IMR-90 (cell line): ENCODE data around the gene BTBD17. TPM values are rescaled to one million over a fixed set of nuclear protein-coding genes. Genes with fewer than 3 reads are reported as not detected.

Experiments used
- ATAC-seq: fragments of 200-7000 bp; cut with Tn5 transposase; 2 replicates; pipeline ENCODE4 v1.9.1; 2020; ENCODE audit warnings: low read depth, mild to moderate bottlenecking, moderate library complexity
- BruUV-seq: library from RNA; stranded (reverse); fragments of 400-500 nt; replicated peaks from 2 replicates; lab custom pipeline; 2021; lab: Mats Ljungman, UMichigan
- CTCF ChIA-PET: fragments of 300-600 bp; formaldehyde crosslinking; extraction: SDS; loops from one replicate; lab custom pipeline; 2021; ENCODE audit warnings: antibody characterized with exemption; lab: Yijun Ruan, JAX
- POLR2A ChIA-PET: fragments of 300-600 bp; sonication (Branson Sonifier 250); formaldehyde crosslinking; loops from one replicate; lab custom pipeline; 2022; ENCODE audit warnings: antibody characterized with exemption; ENCODE audit not compliant: unreplicated experiment; lab: Charles Lee
- DNase-seq: peaks from one replicate; pipeline ENCODE4 v3.0.0; 2013
- H2AFZ ChIP-seq: replicated peaks from 2 replicates; pipeline ENCODE3; 2013; ENCODE audit warnings: low read length, mild to moderate bottlenecking; ENCODE audit not compliant: poor library complexity
- H2AK5ac ChIP-seq: 2 replicates; pipeline ENCODE4 v1.6.1; 2013; ENCODE audit warnings: low read depth, low read length, inconsistent platforms
- H2AK9ac ChIP-seq: replicated peaks from 2 replicates; pipeline ENCODE3; 2013; ENCODE audit warnings: mild to moderate bottlenecking, low read depth, low read length, moderate library complexity; ENCODE audit not compliant: poor library complexity
- H2BK120ac ChIP-seq: 2 replicates; pipeline ENCODE4 v1.6.1; 2013; ENCODE audit warnings: low read depth, low read length, inconsistent platforms
- H2BK15ac ChIP-seq: 3 replicates; pipeline ENCODE4 v1.6.1; 2013; ENCODE audit warnings: low read depth, low read length, inconsistent platforms
- H2BK20ac ChIP-seq: 2 replicates; pipeline ENCODE4 v1.6.1; 2013; ENCODE audit warnings: low read depth, mild to moderate bottlenecking, inconsistent platforms, low read length, moderate library complexity
- H2BK5ac ChIP-seq: 2 replicates; pipeline ENCODE4 v1.6.1; 2013; ENCODE audit warnings: mild to moderate bottlenecking, low read depth, low read length, inconsistent platforms; ENCODE audit not compliant: poor library complexity, severe bottlenecking
- H3K14ac ChIP-seq: replicated peaks from 2 replicates; pipeline ENCODE4 v1.6.1; 2013; ENCODE audit warnings: low read depth, low read length, inconsistent platforms
- H3K18ac ChIP-seq: 2 replicates; pipeline ENCODE4 v1.6.1; 2013; ENCODE audit warnings: low read depth, low read length, control low read depth
- H3K23ac ChIP-seq: 2 replicates; pipeline ENCODE4 v1.6.1; 2013; ENCODE audit warnings: low read depth, low read length, inconsistent platforms
- H3K27ac ChIP-seq: 2 replicates; pipeline ENCODE4 v1.5.1; 2013; ENCODE audit warnings: mild to moderate bottlenecking, control low read depth, low read length; ENCODE audit not compliant: insufficient read depth
- H3K27me3 ChIP-seq: 2 replicates; pipeline ENCODE4 v1.6.1; 2013; ENCODE audit warnings: low read length; ENCODE audit not compliant: control insufficient read depth, insufficient read depth
- H3K36me3 ChIP-seq: 2 replicates; pipeline ENCODE4 v1.6.1; 2013; ENCODE audit warnings: low read length, mixed read lengths; ENCODE audit not compliant: control insufficient read depth, insufficient read depth
- H3K4ac ChIP-seq: 2 replicates; pipeline ENCODE4 v1.6.1; 2013; ENCODE audit warnings: low read depth, low read length, inconsistent platforms
- H3K4me1 ChIP-seq: 2 replicates; pipeline ENCODE4 v1.6.1; 2013; ENCODE audit warnings: low read length, mixed read lengths; ENCODE audit not compliant: control insufficient read depth, insufficient read depth
- H3K4me2 ChIP-seq: 2 replicates; pipeline ENCODE4 v1.6.1; 2013; ENCODE audit warnings: low read depth, mild to moderate bottlenecking, control low read depth, low read length, moderate library complexity
- H3K4me3 ChIP-seq: 2 replicates; pipeline ENCODE4 v1.5.1; 2013; ENCODE audit warnings: low read depth, mild to moderate bottlenecking, control low read depth, low read length, moderate library complexity; ENCODE audit not compliant: insufficient read depth
- H3K56ac ChIP-seq: 2 replicates; pipeline ENCODE4 v1.6.1; 2013; ENCODE audit warnings: low read length, inconsistent platforms; ENCODE audit not compliant: insufficient read depth; ENCODE audit errors: extremely low read depth
- H3K79me1 ChIP-seq, 2 experiments: 2 replicates each; pipeline ENCODE4 v1.6.1; 2013; ENCODE audit warnings: low read length in 2 of 2, inconsistent platforms in 1 of 2, low read depth in 1 of 2
- H3K9ac ChIP-seq: 2 replicates; pipeline ENCODE4 v1.6.1; 2013; ENCODE audit warnings: low read depth, low read length, control low read depth
- H3K9me1 ChIP-seq: 2 replicates; pipeline ENCODE4 v1.6.1; 2013; ENCODE audit warnings: low read length, inconsistent platforms; ENCODE audit not compliant: insufficient read depth
- H3K9me3 ChIP-seq: 2 replicates; pipeline ENCODE4 v1.6.1; 2013; ENCODE audit warnings: low read length; ENCODE audit not compliant: control insufficient read depth, insufficient read depth
- H4K20me1 ChIP-seq: 2 replicates; pipeline ENCODE4 v1.6.1; 2013; ENCODE audit warnings: low read length, inconsistent platforms; ENCODE audit not compliant: insufficient read depth
- H4K5ac ChIP-seq: 2 replicates; pipeline ENCODE4 v1.6.1; 2013; ENCODE audit warnings: mild to moderate bottlenecking, low read depth, low read length, control low read depth
- H4K8ac ChIP-seq, 2 experiments: 2 replicates each; pipeline ENCODE4 v1.6.1; 2013; ENCODE audit warnings: low read depth in 2 of 2, low read length in 2 of 2, control low read depth in 1 of 2, inconsistent platforms in 1 of 2
- H4K91ac ChIP-seq: 2 replicates; pipeline ENCODE4 v1.6.1; 2013; ENCODE audit warnings: low read depth, low read length, inconsistent platforms; ENCODE audit not compliant: insufficient read depth
- BHLHE40 ChIP-seq: fragments of 150-350 bp; IDR thresholded peaks from 2 replicates; pipeline ENCODE4 v1.6.1; 2016; ENCODE audit warnings: mild to moderate bottlenecking, low read depth, low read length
- CEBPB ChIP-seq: IDR thresholded peaks from 2 replicates; pipeline ENCODE4 v1.6.1; 2012; ENCODE audit warnings: low read depth, low read length, improper control_type of control experiment
- CHD1 ChIP-seq: IDR thresholded peaks from 2 replicates; pipeline ENCODE4 v1.6.1; 2012; ENCODE audit warnings: low read depth, low read length, improper control_type of control experiment
- ELK1 ChIP-seq: fragments of 150-350 bp; IDR thresholded peaks from 2 replicates; pipeline ENCODE4 v1.6.1; 2016; ENCODE audit warnings: low read depth, mild to moderate bottlenecking, low read length, moderate library complexity, borderline replicate concordance
- FOS ChIP-seq: fragments of 150-350 bp; IDR thresholded peaks from 2 replicates; pipeline ENCODE4 v1.6.1; 2016; ENCODE audit warnings: low read depth, low read length
- MAFK ChIP-seq: IDR thresholded peaks from 2 replicates; pipeline ENCODE4 v1.6.1; 2012; ENCODE audit warnings: low read depth, low read length, improper control_type of control experiment
- MAZ ChIP-seq: IDR thresholded peaks from 2 replicates; pipeline ENCODE4 v1.6.1; 2012; ENCODE audit warnings: low read depth, mild to moderate bottlenecking, low read length, improper control_type of control experiment, moderate library complexity, borderline replicate concordance
- MXI1 ChIP-seq: IDR thresholded peaks from 2 replicates; pipeline ENCODE4 v1.6.1; 2012; ENCODE audit warnings: low read depth, mild to moderate bottlenecking, low read length, moderate library complexity, borderline replicate concordance
- NFE2L2 ChIP-seq: fragments of 150-350 bp; IDR thresholded peaks from 2 replicates; pipeline ENCODE4 v1.6.1; 2016; ENCODE audit warnings: low read depth, mild to moderate bottlenecking, low read length
- POLR2A ChIP-seq: IDR thresholded peaks from 2 replicates; pipeline ENCODE4 v1.6.1; 2012; ENCODE audit warnings: mild to moderate bottlenecking, low read depth, low read length
- RAD21 ChIP-seq: IDR thresholded peaks from 2 replicates; pipeline ENCODE4 v1.6.1; 2012; ENCODE audit warnings: low read length, improper control_type of control experiment
- RFX5 ChIP-seq: IDR thresholded peaks from 2 replicates; pipeline ENCODE4 v1.8.0; 2012; ENCODE audit warnings: low read depth, mild to moderate bottlenecking, low read length, moderate library complexity
- SMC3 ChIP-seq: fragments of 150-350 bp; IDR thresholded peaks from 2 replicates; pipeline ENCODE4 v1.6.1; 2016; ENCODE audit warnings: low read depth, mild to moderate bottlenecking, antibody characterized with exemption, low read length, moderate library complexity
- USF2 ChIP-seq: fragments of 150-350 bp; IDR thresholded peaks from 2 replicates; pipeline ENCODE4 v1.6.1; 2017; ENCODE audit warnings: mild to moderate bottlenecking, antibody characterized with exemption, low read length, low read depth
- WGBS, 2 experiments: methylation state at CpG; one replicate each; pipeline versions ENCODE4 v1.1.5 to v1.1.7; 2013; ENCODE audit warnings: missing lambda C conversion rate in 2 of 2; ENCODE audit not compliant: insufficient read length in 1 of 2; ENCODE audit errors: extremely low coverage in 2 of 2; 5-methylcytosine and 5-hydroxymethylcytosine counted together
- dilution Hi-C: fragments of 300-500 bp; cut with HindIII; formaldehyde crosslinking; loops from one replicate; pipeline ENCODE4 v1.14.3; 2018; ENCODE audit warnings: low sequenced_read_pairs; ENCODE audit not compliant: unreplicated experiment
- in situ Hi-C: fragments of 300-500 bp; cut with MboI; formaldehyde crosslinking; loops from 3 replicates; pipeline ENCODE4 v1.14.3; 2019; ENCODE audit warnings: low sequenced_read_pairs, inconsistent platforms, mixed read lengths
- intact Hi-C: fragments of 100-400 bp; cut with micrococcal nuclease; formaldehyde crosslinking; loops from 2 replicates; pipeline ENCODE4 v1.10.0; 2022
- polyA plus RNA-seq, 3 experiments: library from polyadenylated mRNA; depleted of rRNA; stranded (reverse); fragments of >200 nt; gene quantifications; 2 replicates each; pipeline ENCODE4 v1.2.3, GENCODE V29; 2012; ENCODE audit warnings: low replicate concordance in 1 of 3
- total RNA-seq: library from RNA; depleted of rRNA; stranded (reverse); fragments of >200 nt; gene quantifications from 2 replicates; pipeline ENCODE4 v1.2.3, GENCODE V29; 2012

Gene BTBD17
- total and polyA plus RNA-seq, 2 of the 4 experiments (the other 2 are of a cell fraction), result not detected

- no peak for ATAC-seq
- no peak overlapping the region for H3K14ac ChIP-seq
- H2BK15ac ChIP-seq, result no peak overlapping the region
- H2AK9ac ChIP-seq, result no peak overlapping the region
- BruUV-seq, result no TSS peak
- no peaks in the 10 kb centered on the region for H3K4me1 ChIP-seq
- no peak overlapping the region for H2BK20ac ChIP-seq
- H3K4ac ChIP-seq, result no peak overlapping the region
- intact Hi-C loops, result no loop called here
- H3K56ac ChIP-seq, result no peak overlapping the region
- dilution Hi-C loops, result no loop called here
- POLR2A ChIA-PET, result no interaction called here
- H3K9me3 ChIP-seq, result no peaks in the 10 kb centered on the region
- no peak for TF ChIP-seq FOS
- no peak for TF ChIP-seq SMC3
- TF ChIP-seq POLR2A, result no peak
- TF ChIP-seq USF2, result no peak
- TF ChIP-seq MXI1, result no peak
- no peak for TF ChIP-seq CEBPB
- TF ChIP-seq RFX5, result no peak
- TF ChIP-seq CHD1, result no peak
- no peak for TF ChIP-seq MAZ
- TF ChIP-seq ELK1, result no peak
- TF ChIP-seq MAFK, result no peak
- no peak for TF ChIP-seq RAD21
- TF ChIP-seq BHLHE40, result no peak
- TF ChIP-seq NFE2L2, result no peak
- H3K23ac ChIP-seq, result no peak overlapping the region
- no peak overlapping the region for H2BK5ac ChIP-seq
- no peak overlapping the region for H4K8ac ChIP-seq
- DNase-seq, result no peak
- no peak overlapping the region for H4K91ac ChIP-seq
- no peak overlapping the region for H3K9ac ChIP-seq
- H3K4me3 ChIP-seq, result no peak overlapping the region
- WGBS, 2 experiments, result no CpG with 5 or more reads among the region's 10 CpGs
- H4K5ac ChIP-seq, result no peak overlapping the region
- H3K27ac ChIP-seq, result no peak overlapping the region
- no peak overlapping the region for H2AK5ac ChIP-seq
- CTCF ChIA-PET, result no interaction called here
- H3K18ac ChIP-seq, result no peak overlapping the region
- no peaks in the 10 kb centered on the region for H4K20me1 ChIP-seq
- H2AFZ ChIP-seq, result no peak overlapping the region
- no peak overlapping the region for H2BK120ac ChIP-seq
- H3K4me2 ChIP-seq, result no peak overlapping the region
- no peaks in the 10 kb centered on the region for H3K79me1 ChIP-seq
- in situ Hi-C loops, result no loop called here
- no peaks in the 10 kb centered on the region; the same call in 1 of the 2 replicates for H3K27me3 ChIP-seq
- H3K36me3 ChIP-seq, result no peaks in the 10 kb centered on the region
- H3K9me1 ChIP-seq, result no peaks in the 10 kb centered on the region
Observed at GRCh38 chr17:74342224-74342623, 19.4 kb downstream of the BTBD17 start.
